ENCODE data around the gene AHSG. TPM values are rescaled to one million over a fixed set of nuclear protein-coding genes. Genes with fewer than 3 reads are reported as not detected.

The AHSG gene
- total and polyA plus RNA-seq, 10 of the 15 experiments (the other 5 are each of a cell fraction or from before 2014, with no cell fraction given), result 0.06 to 0.90 (median 0.15) TPM; not detected in 7

DNA sequence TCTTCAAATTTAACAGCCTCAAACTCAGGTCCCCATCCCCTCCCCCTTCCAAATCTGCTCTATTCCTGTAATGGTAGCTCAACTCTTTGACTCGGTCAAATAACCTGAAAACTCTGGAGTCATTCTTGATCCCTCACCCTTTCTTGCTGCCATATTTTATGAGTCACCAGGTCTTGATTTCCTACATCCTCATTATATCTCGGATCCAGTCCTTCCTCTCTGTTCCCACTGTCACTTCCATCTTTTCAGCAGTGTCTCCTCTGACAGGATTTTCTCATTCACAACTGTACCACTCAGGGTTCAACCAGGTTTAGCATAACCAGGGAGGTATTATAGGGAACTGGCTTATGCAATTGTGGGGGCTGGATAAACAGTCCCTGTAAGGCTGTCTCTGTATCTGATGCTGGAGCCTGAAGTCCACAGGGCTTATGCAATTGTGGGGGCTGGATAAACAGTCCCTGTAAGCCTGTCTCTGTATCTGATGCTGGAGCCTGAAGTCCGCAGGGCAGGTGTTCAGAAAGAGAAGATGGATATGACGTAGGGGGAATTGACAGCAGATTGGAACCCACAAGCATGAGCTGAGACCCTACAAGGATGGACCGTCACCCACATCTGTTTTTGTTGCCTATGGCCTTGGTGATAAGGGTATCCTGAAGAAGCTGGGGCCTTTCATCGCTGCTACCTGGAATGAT is 18.2 kb downstream of the AHSG start:
- Histone ChIP-seq H3K79me2 (ENCODE audit: control insufficient read depth, insufficient read depth, low read length) (no peaks in the 10 kb centered on the region), H3K9ac (ENCODE audit: control insufficient read depth, insufficient read depth, low read length) (no peak overlapping the region), H3K4me3 (no peak overlapping the region), H3K27ac (ENCODE audit: control insufficient read depth, insufficient read depth) (no peak overlapping the region), H3K9me3 (replicated peaks; ENCODE audit: control insufficient read depth, insufficient read depth, low read length) (no peaks in the 10 kb centered on the region), H2AFZ (ENCODE audit: control insufficient read depth, low read depth, low read length) (no peak overlapping the region), H3K36me3 (ENCODE audit: control insufficient read depth in 2 of 2, insufficient read depth in 2 of 2, low read length in 1 of 2) (no peaks in the 10 kb centered on the region), H3K4me2 (ENCODE audit: control insufficient read depth, insufficient read depth) (no peak overlapping the region), H3K4me1 (ENCODE audit: control insufficient read depth, insufficient read depth, low read length) (no peaks in the 10 kb centered on the region), H4K20me1 (ENCODE audit: control insufficient read depth, insufficient read depth) (no peaks in the 10 kb centered on the region), H3K27me3 (replicated peaks in 1 of 2; ENCODE audit: control insufficient read depth in 2 of 2, insufficient read depth in 2 of 2, low read length in 1 of 2) (no peaks in the 10 kb centered on the region; a peak in 2 of 4 replicates)
- ChIA-PET RAD21 (ENCODE audit: unreplicated experiment) (no interaction called here), SMC1A (ENCODE audit: uncharacterized antibody, unreplicated experiment) (interaction anchor here (0.8 kb wide), 1 partner anchor 21 kb away, joined by 4 read pairs; no protein-coding TSS in a partner anchor), POLR2A (interaction anchor here (0.6 kb wide), 1 partner anchor 52 kb away, joined by 3 read pairs; no protein-coding TSS in a partner anchor), CTCF (interaction anchor here (1.1 to 5.6 kb wide), 2 partner anchors 10 to 15 kb away, joined by 4 to 33 read pairs; no protein-coding TSS in a partner anchor)
- no peak for ATAC-seq
- no TSS peak for BruUV-seq (replicated peaks)
- no peak for DNase-seq (ENCODE audit: low read depth, low spot score)
- FAIRE-seq, result no peak
- in situ Hi-C loops (cut with MboI) (no loop called here), intact Hi-C loops (cut with micrococcal nuclease; ENCODE audit: unreplicated experiment) (no loop called here)
- TF ChIP-seq, protein P1, sequence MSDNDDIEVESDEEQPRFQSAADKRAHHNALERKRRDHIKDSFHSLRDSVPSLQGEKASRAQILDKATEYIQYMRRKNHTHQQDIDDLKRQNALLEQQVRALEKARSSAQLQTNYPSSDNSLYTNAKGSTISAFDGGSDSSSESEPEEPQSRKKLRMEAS (IDR thresholded peaks at IDR 0.05; ENCODE audit: low read depth, low read length), result no peak
- TF ChIP-seq, protein P2, sequence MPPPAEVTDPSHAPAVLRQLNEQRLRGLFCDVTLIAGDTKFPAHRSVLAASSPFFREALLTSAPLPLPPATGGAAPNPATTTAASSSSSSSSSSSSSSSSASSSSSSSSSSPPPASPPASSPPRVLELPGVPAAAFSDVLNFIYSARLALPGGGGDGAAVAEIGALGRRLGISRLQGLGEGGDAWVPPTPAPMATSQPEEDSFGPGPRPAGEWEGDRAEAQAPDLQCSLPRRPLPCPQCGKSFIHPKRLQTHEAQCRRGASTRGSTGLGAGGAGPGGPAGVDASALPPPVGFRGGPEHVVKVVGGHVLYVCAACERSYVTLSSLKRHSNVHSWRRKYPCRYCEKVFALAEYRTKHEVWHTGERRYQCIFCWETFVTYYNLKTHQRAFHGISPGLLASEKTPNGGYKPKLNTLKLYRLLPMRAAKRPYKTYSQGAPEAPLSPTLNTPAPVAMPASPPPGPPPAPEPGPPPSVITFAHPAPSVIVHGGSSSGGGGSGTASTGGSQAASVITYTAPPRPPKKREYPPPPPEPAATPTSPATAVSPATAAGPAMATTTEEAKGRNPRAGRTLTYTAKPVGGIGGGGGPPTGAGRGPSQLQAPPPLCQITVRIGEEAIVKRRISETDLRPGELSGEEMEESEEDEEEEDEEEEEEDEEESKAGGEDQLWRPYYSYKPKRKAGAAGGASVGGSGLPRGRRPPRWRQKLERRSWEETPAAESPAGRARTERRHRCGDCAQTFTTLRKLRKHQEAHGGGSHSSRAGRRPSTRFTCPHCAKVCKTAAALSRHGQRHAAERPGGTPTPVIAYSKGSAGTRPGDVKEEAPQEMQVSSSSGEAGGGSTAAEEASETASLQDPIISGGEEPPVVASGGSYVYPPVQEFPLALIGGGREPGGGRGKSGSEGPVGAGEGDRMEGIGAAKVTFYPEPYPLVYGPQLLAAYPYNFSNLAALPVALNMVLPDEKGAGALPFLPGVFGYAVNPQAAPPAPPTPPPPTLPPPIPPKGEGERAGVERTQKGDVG (CRISPR knock-in tag; IDR thresholded peaks at IDR 0.05), result no peak
- TF ChIP-seq, protein P3, sequence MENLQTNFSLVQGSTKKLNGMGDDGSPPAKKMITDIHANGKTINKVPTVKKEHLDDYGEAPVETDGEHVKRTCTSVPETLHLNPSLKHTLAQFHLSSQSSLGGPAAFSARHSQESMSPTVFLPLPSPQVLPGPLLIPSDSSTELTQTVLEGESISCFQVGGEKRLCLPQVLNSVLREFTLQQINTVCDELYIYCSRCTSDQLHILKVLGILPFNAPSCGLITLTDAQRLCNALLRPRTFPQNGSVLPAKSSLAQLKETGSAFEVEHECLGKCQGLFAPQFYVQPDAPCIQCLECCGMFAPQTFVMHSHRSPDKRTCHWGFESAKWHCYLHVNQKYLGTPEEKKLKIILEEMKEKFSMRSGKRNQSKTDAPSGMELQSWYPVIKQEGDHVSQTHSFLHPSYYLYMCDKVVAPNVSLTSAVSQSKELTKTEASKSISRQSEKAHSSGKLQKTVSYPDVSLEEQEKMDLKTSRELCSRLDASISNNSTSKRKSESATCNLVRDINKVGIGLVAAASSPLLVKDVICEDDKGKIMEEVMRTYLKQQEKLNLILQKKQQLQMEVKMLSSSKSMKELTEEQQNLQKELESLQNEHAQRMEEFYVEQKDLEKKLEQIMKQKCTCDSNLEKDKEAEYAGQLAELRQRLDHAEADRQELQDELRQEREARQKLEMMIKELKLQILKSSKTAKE (IDR thresholded peaks at IDR 0.05; ENCODE audit: low read depth, poor library complexity, severe bottlenecking), result no peak
- TF ChIP-seq IKZF1 (conservative IDR thresholded peaks at IDR 0.05) (no peak), TBL1XR1 (IDR thresholded peaks at IDR 0.05; ENCODE audit: low read depth, low read length) (no peak)
- TF ChIP-seq, protein P4, sequence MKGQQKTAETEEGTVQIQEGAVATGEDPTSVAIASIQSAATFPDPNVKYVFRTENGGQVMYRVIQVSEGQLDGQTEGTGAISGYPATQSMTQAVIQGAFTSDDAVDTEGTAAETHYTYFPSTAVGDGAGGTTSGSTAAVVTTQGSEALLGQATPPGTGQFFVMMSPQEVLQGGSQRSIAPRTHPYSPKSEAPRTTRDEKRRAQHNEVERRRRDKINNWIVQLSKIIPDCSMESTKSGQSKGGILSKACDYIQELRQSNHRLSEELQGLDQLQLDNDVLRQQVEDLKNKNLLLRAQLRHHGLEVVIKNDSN (IDR thresholded peaks at IDR 0.05; ENCODE audit: borderline replicate concordance, extremely low read length, insufficient read depth, low read depth, low read length), result no peak
- TF ChIP-seq, protein P5, sequence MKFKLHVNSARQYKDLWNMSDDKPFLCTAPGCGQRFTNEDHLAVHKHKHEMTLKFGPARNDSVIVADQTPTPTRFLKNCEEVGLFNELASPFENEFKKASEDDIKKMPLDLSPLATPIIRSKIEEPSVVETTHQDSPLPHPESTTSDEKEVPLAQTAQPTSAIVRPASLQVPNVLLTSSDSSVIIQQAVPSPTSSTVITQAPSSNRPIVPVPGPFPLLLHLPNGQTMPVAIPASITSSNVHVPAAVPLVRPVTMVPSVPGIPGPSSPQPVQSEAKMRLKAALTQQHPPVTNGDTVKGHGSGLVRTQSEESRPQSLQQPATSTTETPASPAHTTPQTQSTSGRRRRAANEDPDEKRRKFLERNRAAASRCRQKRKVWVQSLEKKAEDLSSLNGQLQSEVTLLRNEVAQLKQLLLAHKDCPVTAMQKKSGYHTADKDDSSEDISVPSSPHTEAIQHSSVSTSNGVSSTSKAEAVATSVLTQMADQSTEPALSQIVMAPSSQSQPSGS (IDR thresholded peaks at IDR 0.05; ENCODE audit: low read length), result no peak
- WGBS (ENCODE audit: insufficient coverage, insufficient replicate concordance, low lambda C conversion rate, missing lambda C conversion rate), result 28% methylated on average over 6 of the region's 6 CpGs
